Omental fat pad (tissue), 4 donors: ENCODE measurements around the gene CENPE. TPM values are rescaled to one million over a fixed set of nuclear protein-coding genes. Genes with fewer than 3 reads are reported as not detected.

Source experiments
- ATAC-seq: fragments of 150-250 bp; one replicate; pipeline ENCODE4 v1.9.1; 2016; ENCODE audit warnings: mild to moderate bottlenecking, moderate library complexity; ENCODE audit not compliant: low FRiP score
- DNase-seq: peaks from one replicate; pipeline ENCODE4 v3.0.0-alpha.2; 2019; ENCODE audit warnings: low spot score
- total RNA-seq, 4 donors: library from RNA; depleted of rRNA; stranded (reverse); fragments of >200 nt; gene quantifications; one replicate each; pipeline ENCODE4 v1.1.0, GENCODE V29; 2016
- TF ChIP-seq, protein P1 (sequence below), 3 donors: fragments of 450-650 bp; IDR thresholded peaks; one replicate each; pipeline ENCODE4 v1.5.1; 2016 to 2017; ENCODE audit warnings: antibody characterized with exemption in 3 of 3, mild to moderate bottlenecking in 3 of 3, moderate library complexity in 2 of 3

The CENPE gene
- total RNA-seq, 4 donors from 2014 or later: 0.56 to 2.2 (median 0.77) TPM

- ATAC-seq (no peak), DNase-seq (no peak)
- TF ChIP-seq, protein P1, sequence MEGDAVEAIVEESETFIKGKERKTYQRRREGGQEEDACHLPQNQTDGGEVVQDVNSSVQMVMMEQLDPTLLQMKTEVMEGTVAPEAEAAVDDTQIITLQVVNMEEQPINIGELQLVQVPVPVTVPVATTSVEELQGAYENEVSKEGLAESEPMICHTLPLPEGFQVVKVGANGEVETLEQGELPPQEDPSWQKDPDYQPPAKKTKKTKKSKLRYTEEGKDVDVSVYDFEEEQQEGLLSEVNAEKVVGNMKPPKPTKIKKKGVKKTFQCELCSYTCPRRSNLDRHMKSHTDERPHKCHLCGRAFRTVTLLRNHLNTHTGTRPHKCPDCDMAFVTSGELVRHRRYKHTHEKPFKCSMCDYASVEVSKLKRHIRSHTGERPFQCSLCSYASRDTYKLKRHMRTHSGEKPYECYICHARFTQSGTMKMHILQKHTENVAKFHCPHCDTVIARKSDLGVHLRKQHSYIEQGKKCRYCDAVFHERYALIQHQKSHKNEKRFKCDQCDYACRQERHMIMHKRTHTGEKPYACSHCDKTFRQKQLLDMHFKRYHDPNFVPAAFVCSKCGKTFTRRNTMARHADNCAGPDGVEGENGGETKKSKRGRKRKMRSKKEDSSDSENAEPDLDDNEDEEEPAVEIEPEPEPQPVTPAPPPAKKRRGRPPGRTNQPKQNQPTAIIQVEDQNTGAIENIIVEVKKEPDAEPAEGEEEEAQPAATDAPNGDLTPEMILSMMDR (IDR thresholded peaks at IDR 0.05): no peak
These were observed 69.0 kb downstream of the CENPE start for GRCh38 chr4:103129174-103129573.

GRCh38 chr4:103126126-103126525 is 72.0 kb downstream of the CENPE start:
- ATAC-seq: no peak
- TF ChIP-seq, protein P1 (IDR thresholded peaks at IDR 0.05): no peak

GRCh38 chr4:103123114-103123513 is 75.0 kb downstream of the CENPE start:
- ATAC-seq (no peak), DNase-seq (no peak)

More at GRCh38 chr4:103126126-103126525, 72.0 kb downstream of the CENPE start:
- no peak for DNase-seq

DNA sequence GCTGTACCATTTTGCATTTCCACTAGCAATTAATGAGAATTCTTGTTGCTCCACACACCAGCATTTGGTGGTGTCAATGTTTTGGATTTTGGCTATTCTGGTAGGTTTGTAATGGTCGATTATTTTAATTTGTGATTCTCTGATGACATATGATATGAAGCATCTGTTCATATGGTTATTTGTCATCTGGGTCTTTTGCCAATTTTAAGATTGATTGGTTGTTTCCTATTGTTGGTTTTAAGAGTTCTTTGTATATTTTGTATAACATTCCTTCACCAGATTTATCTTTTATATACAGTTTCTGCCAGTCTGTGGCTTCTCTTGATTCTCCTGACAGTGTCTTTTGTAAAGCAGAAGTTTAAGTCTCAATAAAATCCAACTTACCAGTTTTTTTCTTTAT is 80.0 kb downstream of the CENPE start:
- TF ChIP-seq, protein P1 (IDR thresholded peaks at IDR 0.05): no peak
- DNase-seq (no peak), ATAC-seq (no peak)

More at GRCh38 chr4:103123114-103123513, 75.0 kb downstream of the CENPE start:
- TF ChIP-seq, protein P1 (IDR thresholded peaks at IDR 0.05): no peak

GRCh38 chr4:103111598-103111997 is 86.5 kb downstream of the CENPE start:
- DNase-seq (no peak), ATAC-seq (no peak)
- TF ChIP-seq, protein P1 (IDR thresholded peaks at IDR 0.05): no peak

DNA sequence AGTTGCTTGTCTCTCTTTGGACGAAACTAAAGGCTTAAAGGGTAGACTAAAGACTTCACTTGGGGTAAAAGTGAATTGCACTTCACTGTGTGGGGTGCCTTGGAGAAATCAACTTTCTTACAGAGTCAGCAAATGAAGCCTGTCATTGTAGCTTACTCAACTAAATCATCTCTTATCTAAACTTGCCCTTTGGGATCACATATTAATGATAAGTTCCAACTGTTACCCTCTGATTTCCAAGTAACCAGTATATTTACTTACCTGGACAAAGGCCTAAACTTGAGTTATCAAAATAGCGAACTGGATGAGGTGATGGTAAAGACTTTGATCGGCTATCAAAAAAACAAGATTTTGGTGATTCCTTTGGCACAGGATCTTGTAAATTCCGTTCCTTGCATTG is 89.6 kb downstream of the CENPE start:
- TF ChIP-seq, protein P1 (IDR thresholded peaks at IDR 0.05): no peak
- ATAC-seq: no peak
- DNase-seq: no peak

GRCh38 chr4:103105558-103106356 is 92.4 kb downstream of the CENPE start:
- DNase-seq (no peak), ATAC-seq (no peak)
- TF ChIP-seq, protein P1 (IDR thresholded peaks at IDR 0.05): no peak
